Measurements from ENCODE around the gene TMC4.
"Not testable (repeated sequence)": the region's sequence is repeated elsewhere in the genome, so short reads cannot be mapped to it uniquely, and the experiment has no call there.

TMC4 gene

DNA sequence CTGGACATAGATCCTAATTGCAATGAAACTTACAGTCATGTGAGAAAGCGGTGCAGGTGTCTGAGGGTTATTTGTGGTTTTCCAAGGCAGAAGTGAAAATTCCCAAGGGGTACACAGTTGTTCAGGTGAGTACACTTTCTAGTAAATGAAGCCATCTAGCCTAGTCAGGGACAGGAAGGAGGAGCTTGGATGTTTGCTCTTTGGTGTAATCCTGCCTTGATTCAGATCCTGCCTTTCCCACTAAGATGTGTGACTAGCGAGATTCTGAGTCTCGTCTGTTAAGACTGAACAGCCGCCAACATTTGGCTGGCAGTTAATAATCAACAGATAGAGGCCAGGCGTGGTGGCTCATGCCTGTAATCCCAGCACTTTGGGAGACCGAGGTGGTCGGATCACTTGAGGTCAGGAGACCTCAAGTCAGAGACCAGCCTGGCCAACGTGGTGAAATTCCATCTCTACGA, 30.2 kb upstream of the TMC4 start:
- no peak for DNase-seq

DNA sequence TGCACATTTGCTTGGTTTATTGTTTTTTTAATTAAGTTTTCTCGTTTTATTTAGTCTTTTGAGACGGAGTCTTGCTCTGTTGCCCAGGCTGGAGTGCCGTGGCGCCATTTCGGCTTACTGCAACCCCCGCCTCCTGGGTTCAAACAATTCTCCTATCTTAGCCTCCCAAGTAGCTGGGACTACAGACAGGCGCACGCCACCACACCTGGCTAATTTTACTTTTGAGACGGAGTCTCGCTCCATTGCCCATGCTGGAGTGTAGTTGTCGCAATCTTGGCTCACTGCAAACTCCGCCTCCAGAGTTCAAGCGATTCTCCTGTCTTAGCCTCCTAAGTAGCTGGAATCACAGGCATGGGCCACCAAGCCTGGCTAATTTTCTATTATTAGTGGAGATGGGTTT, 29.0 kb upstream of the TMC4 start:
- DNase-seq = no peak

DNA sequence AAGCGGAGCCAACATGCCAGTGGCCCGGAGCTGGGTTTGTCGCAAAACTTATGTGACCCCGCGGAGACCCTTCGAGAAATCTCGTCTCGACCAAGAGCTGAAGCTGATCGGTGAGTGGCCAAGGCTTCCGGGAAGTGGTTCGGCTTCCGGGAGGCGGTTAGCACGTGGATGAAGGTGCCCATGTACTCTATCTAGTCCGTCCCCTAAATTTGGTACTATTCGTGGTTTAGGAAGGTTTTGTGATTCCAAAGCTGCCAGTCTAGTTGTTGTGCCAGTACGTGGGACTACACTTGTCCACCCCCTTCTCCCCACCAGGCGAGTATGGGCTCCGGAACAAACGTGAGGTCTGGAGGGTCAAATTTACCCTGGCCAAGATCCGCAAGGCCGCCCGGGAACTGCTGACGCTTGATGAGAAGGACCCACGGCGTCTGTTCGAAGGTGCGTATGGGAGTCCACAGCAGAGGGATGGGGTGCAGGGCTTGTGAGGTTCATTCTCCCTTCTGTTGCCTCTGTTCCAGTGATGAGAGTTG, 28.3 kb upstream of the TMC4 start:
- no peak for DNase-seq

DNA sequence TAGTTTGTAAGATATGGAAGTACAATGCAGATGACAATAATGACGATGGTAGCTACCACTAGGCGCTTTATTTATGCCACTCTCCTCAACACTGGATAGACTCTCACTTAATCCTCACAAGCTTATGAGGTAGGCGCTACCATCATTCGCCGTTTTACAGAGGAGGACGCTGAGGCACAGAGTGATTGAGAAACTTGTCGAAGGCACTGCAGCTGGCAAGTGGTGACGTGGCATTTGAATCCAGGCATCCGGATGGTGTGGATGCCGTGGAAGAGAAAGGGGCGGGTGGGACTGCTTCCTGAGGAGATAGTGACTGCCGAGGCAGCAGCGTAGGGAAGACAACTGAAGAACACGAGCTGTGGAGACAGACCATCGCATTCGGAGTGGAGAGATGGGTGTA, 26.4 kb upstream of the TMC4 start:
- DNase-seq = no peak

DNA sequence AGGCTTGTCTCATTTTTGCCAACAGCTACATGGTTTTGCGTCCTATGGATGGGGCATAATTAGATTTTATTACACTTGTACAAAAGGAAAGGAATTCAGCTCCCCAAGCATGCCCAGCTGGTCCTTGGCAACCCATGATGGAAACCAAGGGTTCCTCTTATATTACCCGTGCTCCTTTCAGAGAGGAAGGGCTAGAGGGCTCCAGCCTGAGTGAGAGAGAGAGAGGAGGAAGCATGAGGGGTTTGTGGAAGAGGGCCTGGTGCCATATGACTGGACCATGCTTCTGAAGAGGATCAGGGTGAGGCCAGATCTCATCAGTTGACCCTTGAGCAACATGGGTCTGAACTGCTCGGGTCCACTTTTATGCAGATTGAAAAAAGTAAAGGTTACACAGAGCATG, 24.2 kb upstream of the TMC4 start:
- no peak for DNase-seq

DNA sequence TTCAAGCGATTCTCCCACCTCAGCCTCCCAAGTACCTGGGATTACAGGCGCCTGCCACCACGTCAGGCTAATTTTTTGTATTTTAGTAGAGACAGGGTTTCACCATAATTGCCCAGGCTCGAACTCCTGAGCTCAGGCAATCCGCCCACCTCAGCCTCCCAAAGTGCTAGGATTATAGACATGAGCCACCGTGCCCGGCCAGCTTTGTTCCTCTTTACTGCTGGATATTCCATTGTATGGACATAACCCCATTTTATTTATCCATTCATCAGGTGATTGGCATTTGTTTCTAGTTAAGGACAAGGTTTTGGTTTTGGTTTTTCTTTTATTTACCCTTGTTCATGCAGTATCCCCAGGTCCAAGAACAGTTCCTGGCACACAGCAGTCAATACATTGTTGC, 23.6 kb upstream of the TMC4 start:
- no peak for DNase-seq

DNA sequence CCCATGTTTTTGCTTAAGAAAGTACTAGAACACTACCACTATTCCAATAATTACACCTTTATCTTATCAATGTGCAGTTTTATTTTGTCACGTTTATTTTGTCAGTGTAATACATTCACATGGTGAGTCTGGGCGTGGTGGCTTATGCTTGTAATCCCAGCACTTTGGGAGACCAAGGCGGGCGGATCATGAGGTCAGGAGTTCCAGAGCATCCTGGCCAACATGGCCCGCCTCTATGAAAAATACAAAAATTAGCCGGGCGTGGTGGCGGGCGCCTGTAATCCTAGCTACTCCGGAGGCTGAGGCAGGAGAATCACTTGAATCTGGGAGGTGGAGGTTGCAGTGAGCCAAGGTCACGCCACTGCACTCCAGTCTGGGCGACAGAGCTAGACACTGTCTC, 21.5 kb upstream of the TMC4 start:
- DNase-seq = not testable (repeated sequence)

DNA sequence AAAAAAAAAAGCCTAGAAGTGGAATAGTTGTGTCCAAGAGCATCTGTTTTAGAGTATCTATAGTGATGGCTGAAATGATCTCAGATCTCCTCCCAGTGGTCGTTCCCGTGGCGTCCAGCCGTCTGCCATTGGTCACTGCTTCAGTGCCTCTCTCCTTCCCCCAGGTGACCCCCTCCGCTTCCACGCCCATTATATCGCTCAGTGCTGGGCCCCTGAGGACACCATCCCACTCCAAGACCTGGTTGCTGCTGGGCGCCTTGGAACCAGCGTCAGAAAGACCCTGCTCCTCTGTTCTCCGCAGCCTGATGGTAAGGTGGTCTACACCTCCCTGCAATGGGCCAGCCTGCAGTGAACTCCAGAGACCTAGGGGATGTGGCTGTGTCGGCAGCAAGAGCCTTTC, 20.1 kb upstream of the TMC4 start:
- no peak for DNase-seq

DNA sequence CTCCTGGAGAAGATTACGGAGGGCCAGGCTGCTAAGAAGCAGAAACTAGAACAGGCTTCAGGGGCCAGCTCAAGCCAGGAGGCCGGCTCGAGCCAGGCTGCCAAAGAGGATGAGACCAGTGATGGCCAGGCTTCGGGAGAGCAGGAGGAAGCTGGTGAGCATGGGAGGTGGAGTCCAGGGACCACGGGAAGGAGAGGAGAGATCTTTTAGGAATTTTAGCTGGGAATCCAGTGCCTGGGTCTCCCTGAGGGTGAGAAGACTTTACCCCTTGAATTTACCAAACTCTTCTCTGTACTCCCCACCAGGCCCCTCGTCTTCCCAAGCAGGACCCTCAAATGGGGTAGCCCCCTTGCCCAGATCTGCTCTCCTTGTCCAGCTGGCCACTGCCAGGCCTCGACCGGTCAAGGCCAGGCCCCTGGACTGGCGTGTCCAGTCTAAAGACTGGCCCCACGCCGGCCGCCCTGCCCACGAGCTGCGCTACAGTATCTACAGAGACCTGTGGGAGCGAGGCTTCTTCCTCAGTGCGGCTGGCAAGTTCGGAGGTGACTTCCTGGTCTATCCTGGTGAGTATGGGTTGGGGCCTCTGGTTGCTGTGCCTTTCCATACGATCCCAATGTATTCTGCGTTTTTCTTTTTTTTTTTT, 19.0 kb upstream of the TMC4 start:
- DNase-seq = no peak

DNA sequence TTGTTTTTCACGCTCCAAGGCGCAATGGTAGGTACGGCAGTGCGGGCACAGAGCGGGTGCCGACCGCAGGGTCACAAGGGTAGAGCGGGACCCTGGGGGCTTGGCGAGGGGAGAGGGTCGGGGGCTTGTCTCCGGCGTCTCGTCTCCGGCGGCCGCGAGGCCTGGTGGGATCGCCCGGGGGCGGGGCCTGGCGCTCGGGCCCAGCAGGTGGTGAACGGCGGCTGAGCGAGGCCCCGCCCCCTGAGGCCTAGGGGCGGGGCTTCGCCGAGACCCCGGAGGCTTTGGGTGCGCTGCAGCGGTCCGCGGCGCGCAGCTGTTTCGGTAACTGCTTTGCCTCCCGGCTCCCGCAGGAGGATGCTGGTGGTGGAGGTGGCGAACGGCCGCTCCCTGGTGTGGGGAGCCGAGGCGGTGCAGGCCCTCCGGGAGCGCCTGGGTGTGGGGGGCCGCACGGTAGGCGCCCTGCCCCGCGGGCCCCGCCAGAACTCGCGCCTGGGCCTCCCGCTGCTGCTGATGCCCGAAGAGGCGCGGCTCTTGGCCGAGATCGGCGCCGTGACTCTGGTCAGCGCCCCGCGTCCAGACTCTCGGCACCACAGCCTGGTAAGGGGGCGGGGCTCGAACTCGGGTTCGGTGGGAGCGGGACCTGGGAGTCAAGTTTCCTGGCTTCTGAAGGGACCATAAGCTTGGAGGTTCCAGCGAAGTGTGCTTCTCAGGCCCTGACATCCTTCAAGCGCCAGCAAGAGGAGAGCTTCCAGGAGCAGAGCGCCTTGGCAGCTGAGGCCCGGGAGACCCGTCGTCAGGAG, 18.3 kb upstream of the TMC4 start, which contains the start of gene TSEN34:
TSS of gene TSEN34 (plus strand) at position 298 of the 800 bp plus-strand sequence. CDS start at position 355, 57 bp downstream.
- DNase-seq = peak; percentile 67

DNA sequence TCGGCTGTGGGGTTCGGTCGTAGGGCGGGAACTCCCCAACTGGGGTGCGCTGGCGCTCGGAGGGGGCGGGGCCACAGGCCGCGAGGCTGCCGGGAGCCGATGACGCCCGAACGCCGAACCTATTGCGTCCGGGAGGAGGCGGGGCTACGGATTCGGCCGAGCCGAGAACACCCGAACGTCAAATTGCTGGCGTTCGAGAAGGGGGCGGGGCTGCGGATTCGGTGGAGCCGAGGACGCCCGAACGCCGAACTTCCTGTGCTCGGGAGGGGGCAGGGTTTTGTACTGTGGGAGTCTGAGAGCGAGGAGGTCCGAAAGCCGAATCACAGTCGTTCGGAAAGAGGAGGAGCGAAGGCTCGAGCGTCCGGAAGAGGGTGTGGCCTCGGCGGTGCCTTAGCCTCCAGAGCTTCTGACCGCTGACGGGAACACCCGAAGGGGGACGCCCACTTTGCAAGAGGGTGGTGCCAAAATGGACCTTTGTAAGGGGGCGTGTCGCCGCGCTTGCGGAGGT, 17.6 kb upstream of the TMC4 start:
- peak; percentile 97 for DNase-seq

DNA sequence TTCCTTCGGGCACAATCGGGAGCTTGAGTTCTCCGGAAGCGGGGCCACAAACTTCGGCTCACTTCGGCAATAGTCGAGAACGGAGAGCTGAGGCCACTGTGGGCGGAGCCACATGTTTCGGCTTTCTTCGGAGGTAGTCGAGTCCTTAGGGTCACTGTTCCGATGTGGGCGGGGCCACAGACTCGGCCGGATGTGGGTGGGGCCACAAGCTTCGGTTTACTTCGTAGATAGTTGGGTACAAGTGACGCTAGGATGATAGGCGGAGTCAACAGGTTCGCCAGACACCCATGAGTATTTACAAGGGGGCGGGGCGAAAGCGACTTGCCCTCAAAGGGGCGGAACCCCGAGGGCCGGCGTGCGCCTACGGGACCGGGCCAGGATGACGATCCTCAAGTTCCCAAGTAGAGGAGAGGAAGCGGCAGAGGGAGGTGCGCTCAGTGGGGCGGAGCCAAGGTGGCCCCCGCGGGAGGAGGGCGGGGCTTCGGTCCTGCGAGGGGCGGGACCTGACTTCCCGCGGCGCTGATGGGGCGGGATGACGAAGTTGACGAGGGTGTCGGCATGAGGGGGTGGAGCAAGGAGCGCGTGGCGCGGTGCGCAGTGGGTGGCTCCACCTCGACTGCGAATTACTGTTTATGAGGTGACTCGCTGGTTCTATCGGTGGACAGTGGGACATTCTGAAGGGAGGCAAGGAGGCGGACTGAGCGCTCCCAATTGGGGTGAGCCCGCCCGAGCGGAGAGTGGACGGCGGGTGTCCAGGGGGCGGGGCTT, 17.0 kb upstream of the TMC4 start:
- peak; percentile 100 for DNase-seq

DNA sequence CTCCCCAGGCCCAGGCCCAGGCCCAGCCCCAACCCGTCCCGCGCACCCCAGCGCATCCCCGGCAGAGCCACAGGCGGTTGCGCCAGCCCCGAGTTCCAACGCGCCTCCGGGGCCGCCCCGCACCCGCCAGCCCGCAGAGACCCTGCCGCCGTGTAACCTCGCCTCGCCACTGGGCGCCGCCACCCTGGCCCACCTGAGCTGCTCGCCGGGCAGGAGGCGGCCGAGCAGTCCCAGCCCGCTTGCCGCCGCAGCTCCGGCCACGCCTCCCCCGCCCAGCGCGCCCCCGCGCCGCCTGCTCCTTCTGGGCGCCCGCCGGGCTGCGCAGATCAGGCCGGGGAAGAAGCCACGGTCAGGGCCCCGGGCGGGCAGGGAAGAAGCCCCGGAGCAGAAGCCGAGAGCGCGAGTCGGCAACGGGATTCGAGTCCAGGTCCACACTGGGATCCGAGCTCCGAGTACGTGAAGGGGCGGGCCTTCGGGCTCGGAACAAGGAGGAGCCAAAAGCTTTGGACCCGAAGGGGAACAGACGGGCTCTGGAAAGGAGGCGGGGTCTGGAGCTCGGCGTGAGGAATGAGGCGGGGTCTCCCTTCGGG, 16.3 kb upstream of the TMC4 start, which contains the start of gene MBOAT7:
TSS of gene MBOAT7 (minus strand) at position 436 of the 590 bp plus-strand sequence. CDS start 1,072 bp downstream, outside the sequence.
- no peak for DNase-seq

DNA sequence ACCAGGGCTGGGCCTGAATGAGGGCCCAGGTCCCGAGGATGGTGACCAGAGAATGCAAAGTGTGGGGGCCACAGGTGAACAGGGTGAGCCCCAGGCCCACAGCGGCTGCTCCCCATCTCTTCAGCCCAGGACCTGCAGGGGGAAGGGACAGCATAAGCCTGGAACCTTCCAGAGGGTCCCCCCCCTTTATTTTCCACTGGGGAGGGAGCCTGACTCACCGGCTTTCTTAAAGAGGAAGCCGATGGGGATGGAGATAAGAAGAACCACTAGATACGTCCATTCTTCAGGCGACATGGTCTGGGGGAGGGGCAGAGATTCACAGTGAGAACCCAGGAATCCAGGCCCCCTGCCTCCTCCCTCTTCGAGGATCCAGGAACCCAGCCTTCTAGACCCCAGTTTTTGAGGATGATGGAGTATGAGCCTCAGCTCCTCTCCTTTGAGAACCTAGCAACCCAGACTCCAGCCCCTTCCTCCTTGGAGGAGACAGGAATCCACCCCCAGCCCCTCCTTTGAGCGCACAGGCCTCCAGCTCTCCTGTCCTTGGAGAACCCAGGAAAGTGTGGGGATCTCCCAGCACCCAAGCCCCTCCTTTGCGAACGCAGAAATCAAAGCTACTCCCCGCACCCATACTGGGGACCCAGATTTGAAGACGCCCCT, 15.4 kb upstream of the TMC4 start:
- DNase-seq = no peak

DNA sequence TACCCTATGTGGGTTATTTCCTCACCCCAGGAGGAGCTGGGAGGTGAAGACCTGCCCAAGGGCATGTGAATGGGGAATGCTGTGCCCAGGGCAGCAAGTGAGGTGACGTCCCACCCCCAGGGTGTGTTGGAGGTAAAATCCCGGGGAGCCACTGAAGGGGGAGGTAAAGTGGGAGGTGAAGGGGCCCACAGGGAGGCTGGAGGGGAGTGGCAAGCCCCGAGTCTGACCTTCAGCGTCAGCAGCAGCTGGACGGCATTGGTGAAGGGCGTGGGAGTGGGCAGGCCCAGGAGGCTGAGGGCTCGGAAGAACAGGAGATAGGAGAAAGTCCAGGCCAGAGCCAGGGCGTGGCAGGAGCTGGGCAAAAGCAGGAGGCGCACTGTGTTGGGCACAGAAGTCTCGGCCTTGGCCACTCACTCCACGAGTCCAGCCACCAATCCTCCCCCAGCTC, 14.0 kb upstream of the TMC4 start:
- DNase-seq = no peak

DNA sequence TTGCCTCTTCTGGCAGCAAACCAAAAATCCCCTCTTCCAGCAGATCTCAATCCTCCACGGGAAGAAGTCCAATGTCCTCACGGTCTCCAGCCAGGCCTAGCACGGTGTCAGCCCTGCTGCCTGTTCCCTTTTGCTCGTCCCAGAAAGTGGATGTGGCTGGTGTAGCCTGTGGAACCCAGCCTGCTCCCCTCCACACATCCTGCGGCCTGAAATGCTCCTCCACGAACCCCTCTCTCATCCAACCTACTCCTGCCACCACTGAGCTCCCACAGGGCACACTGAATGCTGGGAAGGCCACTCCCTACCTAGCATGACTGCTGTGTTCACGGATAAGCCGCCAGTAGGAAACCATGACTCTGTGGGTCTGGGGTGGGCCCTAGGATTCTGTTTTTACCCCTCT, 13.4 kb upstream of the TMC4 start:
- DNase-seq = no peak

DNA sequence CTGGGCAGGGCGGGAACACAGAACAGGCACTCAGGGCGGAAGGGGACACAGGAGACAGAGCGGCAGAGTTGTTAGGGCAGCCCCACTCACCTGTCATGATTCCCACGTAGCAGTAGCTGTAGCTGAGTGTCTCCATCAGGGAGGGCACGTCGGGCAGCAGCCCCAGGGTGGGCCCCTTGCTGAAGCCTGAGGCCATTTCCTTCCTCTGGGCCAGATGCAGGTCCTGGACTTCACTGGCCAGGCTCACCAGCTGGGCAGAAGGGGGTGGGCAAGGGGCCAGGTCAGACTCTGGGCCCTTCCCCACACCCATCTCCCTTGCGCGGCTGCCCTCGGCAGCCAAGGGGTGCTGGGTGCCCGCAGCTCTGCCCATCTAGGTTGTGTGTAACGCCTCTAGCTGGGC, 10.5 kb upstream of the TMC4 start:
- no peak for DNase-seq

DNA sequence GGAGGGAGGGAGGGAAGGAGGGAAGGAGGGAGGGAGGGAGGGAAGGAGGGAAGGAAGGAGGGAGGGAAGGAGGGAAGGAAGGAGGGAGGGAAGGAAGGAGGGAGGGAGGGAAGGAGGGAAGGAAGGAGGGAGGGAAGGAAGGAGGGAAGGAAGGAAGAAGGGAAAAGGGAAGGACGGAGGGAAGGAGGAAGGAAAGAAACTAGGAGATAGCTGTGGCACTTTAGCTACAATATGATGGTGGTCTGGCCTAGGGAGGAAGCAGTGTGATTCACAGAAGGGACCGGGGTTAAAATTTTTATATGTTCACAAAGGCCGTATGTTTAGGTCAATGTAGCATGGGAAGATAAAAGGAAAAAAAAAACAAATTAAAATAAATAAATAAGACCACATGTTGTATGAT, 8.9 kb upstream of the TMC4 start:
- DNase-seq = not testable (repeated sequence)

DNA sequence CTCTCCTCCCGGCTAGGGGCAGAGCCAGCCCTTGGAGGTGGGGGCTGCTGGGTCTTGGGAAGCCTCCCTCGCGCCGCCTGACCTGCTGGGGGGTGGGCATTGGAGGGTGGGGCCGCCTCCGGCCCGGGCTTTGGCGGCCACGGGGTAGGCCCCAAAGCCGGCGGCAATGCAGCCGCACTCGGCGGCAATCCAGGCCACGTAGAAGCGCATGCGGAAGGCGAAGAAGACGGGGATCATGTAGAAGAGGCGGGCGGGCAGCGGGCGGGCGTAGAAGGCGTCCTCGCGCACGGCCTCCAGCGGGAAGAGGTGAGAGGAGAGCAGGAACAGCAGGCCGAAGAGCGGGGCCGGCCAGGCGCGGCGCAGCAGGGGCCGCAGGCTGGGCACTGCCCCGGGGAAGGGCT, 7.7 kb upstream of the TMC4 start:
- DNase-seq = no peak

DNA sequence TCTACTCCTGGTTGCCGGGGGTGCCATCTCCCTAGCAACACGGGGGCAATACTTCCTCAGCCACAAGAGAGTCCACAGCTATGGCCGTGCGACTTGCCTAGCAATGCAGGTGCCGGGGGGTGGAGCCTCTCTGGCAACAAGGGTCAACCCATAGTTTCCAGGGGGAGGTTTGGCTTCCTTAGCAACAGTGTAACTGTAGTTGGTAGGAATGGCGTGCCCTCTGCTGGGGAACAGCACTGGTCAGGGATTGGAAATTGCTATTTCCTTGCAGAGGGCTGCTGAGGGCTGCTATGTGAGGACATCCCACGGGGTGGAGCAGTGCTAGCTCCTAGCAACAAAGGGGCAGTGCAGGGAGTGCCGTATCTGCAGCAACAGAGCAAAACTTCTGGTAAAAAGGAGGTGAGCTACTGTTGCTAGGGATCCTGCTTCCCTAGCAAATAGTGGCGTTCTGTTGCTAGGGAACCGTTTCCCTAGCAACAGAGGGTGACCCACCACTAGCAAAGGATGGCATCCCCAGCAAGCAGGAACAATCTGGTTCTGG, 7.0 kb upstream of the TMC4 start:
- DNase-seq = no peak

DNA sequence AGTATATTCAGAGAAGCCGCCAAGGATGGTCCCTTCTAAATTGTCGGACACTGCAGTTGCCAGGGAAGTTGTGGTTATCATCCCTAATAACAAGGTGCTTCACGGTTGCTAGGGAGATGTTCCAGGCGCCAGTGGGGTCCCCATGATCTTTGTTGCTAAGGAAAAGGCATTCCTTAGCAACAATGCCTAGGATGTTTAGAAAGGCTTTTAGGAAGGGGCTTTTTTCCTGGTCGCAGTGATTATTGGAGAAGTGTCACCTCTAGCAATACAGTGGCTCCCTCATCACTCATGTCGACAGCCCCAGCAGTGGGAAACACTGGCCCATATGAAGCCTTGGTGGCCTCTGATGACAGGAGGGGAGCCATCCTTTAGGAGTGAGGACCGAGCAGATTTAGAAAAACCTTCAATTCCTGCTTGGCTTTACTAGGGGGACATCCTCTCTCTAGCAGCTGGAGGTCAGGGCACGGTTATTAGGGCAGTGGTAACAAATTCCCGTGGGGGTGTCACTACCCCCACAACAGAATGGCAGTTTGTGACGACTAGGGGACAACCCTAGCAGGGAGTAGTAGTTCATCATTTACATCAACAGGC, 6.4 kb upstream of the TMC4 start:
- DNase-seq = no peak
